ENCODE data around the gene KCNK3.

GRCh38 chr2:26733413-26733812 lies 40.9 kb downstream of the KCNK3 start:
- TF ChIP-seq GATA2 (IDR thresholded peaks at IDR 0.05; ENCODE audit: low read depth, low read length) (no peak), GATA3 (IDR thresholded peaks at IDR 0.05; ENCODE audit: low read depth, low read length) (no peak)

Data from SH-SY5Y (cell line).